ENCODE results near the gene CELSR2. TPM values are rescaled to one million over a fixed set of nuclear protein-coding genes. Genes with fewer than 3 reads are reported as not detected.
A peak's percentile ranks its signal among the peaks of the same experiment; 100 is the strongest.

The CELSR2 gene
- total RNA-seq, 3 donors from 2014 or later (not counting 1 experiment from before 2014, with no cell fraction given), result 7.1 to 9.7 (median 7.4) TPM

- peak overlapping the region in 1 of 2 donors; percentile 61 for H3K27ac Mint-ChIP-seq
- WGBS (ENCODE audit: insufficient coverage), result 87% methylated on average over 17 of the region's 17 CpGs
- H3K9me3 Mint-ChIP-seq, result no peaks in the 10 kb centered on the region
- peaks cover 0 to 5% of the 10 kb centered on the region in 2 donors for H3K4me1 Mint-ChIP-seq
- intact Hi-C loops (cut with micrococcal nuclease), result no loop called here
- no peaks in the 10 kb centered on the region for H3K4me1 ChIP-seq (ENCODE audit: control insufficient read depth, insufficient read depth, low read length)
- no peaks in the 10 kb centered on the region for H3K27me3 ChIP-seq (ENCODE audit: control insufficient read depth, insufficient read depth, low read length)
- H3K27me3 Mint-ChIP-seq (ENCODE audit: low read depth in 2 of 2), result no peaks in the 10 kb centered on the region
- ATAC-seq (no peak), DNase-seq (no peak)
- H3K4me3 Mint-ChIP-seq, result no peak overlapping the region
- no peaks in the 10 kb centered on the region for H3K9me3 ChIP-seq (ENCODE audit: control insufficient read depth, insufficient read depth, low read length)
- no peaks in the 10 kb centered on the region for H3K36me3 Mint-ChIP-seq
- H3K27ac ChIP-seq (ENCODE audit: low read length), result no peak overlapping the region
- no peak for TF ChIP-seq CTCF (IDR thresholded peaks at IDR 0.05)
- no peak overlapping the region for H3K4me3 ChIP-seq (ENCODE audit: low read length)
- no peaks in the 10 kb centered on the region for H3K36me3 ChIP-seq (ENCODE audit: control insufficient read depth, insufficient read depth, low read length)
Observed at GRCh38 chr1:109269981-109270622, 20.8 kb downstream of the CELSR2 start.

GRCh38 chr1:109270623-109271317, 21.4 kb downstream of the CELSR2 start:
- no peak overlapping the region for H3K27ac ChIP-seq (ENCODE audit: low read length)
- intact Hi-C loops (cut with micrococcal nuclease), result no loop called here
- H3K4me3 ChIP-seq (ENCODE audit: low read length), result no peak overlapping the region
- TF ChIP-seq CTCF (IDR thresholded peaks at IDR 0.05), result no peak
- 95% methylated on average over 20 of the region's 20 CpGs for WGBS (ENCODE audit: insufficient coverage)
- no peaks in the 10 kb centered on the region for H3K9me3 Mint-ChIP-seq
- no peaks in the 10 kb centered on the region for H3K36me3 ChIP-seq (ENCODE audit: control insufficient read depth, insufficient read depth, low read length)
- ATAC-seq, result no peak
- no peak for DNase-seq
- no peaks in the 10 kb centered on the region for H3K4me1 ChIP-seq (ENCODE audit: control insufficient read depth, insufficient read depth, low read length)
- H3K27me3 ChIP-seq (ENCODE audit: control insufficient read depth, insufficient read depth, low read length), result no peaks in the 10 kb centered on the region
- H3K9me3 ChIP-seq (ENCODE audit: control insufficient read depth, insufficient read depth, low read length), result no peaks in the 10 kb centered on the region
- H3K36me3 Mint-ChIP-seq, result no peaks in the 10 kb centered on the region
- peak overlapping the region; percentile 21 for H3K4me3 Mint-ChIP-seq
- no peaks in the 10 kb centered on the region for H3K27me3 Mint-ChIP-seq (ENCODE audit: low read depth in 2 of 2)
- peak overlapping the region in 1 of 2 donors; percentile 45 for H3K27ac Mint-ChIP-seq
- H3K4me1 Mint-ChIP-seq, result peaks cover 0 to 5% of the 10 kb centered on the region in 2 donors

- Mint-ChIP-seq H3K4me3 (no peak overlapping the region), H3K27ac (no peak overlapping the region), H3K9me3 (no peaks in the 10 kb centered on the region), H3K4me1 (peaks cover 0 to 5% of the 10 kb centered on the region in 2 donors), H3K27me3 (ENCODE audit: low read depth in 2 of 2) (no peaks in the 10 kb centered on the region), H3K36me3 (no peaks in the 10 kb centered on the region)
- Histone ChIP-seq H3K4me3 (ENCODE audit: low read length) (no peak overlapping the region), H3K27me3 (ENCODE audit: control insufficient read depth, insufficient read depth, low read length) (no peaks in the 10 kb centered on the region), H3K4me1 (ENCODE audit: control insufficient read depth, insufficient read depth, low read length) (no peaks in the 10 kb centered on the region), H3K9me3 (ENCODE audit: control insufficient read depth, insufficient read depth, low read length) (no peaks in the 10 kb centered on the region), H3K36me3 (ENCODE audit: control insufficient read depth, insufficient read depth, low read length) (no peaks in the 10 kb centered on the region), H3K27ac (ENCODE audit: low read length) (no peak overlapping the region)
- no peak for ATAC-seq
- TF ChIP-seq CTCF (IDR thresholded peaks at IDR 0.05), result no peak
- WGBS (ENCODE audit: insufficient coverage), result 87% methylated on average over 5 of the region's 6 CpGs
- no peak for DNase-seq
- intact Hi-C loops (cut with micrococcal nuclease), result no loop called here
Observed at GRCh38 chr1:109271458-109271857, 22.1 kb downstream of the CELSR2 start.

Measured in natural killer cell (primary cell).